Fibroblast of skin of back (primary cell): Measurements from ENCODE around the gene RIPOR1.
"Not testable (repeated sequence)": the region's sequence is repeated elsewhere in the genome, so short reads cannot be mapped to it uniquely, and the experiment has no call there.

ENCODE experiments used
- DNase-seq: peaks from one replicate; pipeline ENCODE4 v3.0.0-alpha.2; 2013

The RIPOR1 gene

GRCh38 chr16:67516296-67517154, 12.1 kb upstream of the RIPOR1 start:
- peak; percentile 78 for DNase-seq

GRCh38 chr16:67517155-67517445, 11.5 kb upstream of the RIPOR1 start:
- DNase-seq, result no peak

- DNase-seq, result no peak
Measured at GRCh38 chr16:67517661-67518423, 10.8 kb upstream of the RIPOR1 start.

- DNase-seq, result no peak
Measured at GRCh38 chr16:67518676-67519075, 10.0 kb upstream of the RIPOR1 start.

GRCh38 chr16:67519242-67519641, 9.4 kb upstream of the RIPOR1 start:
- no peak for DNase-seq

GRCh38 chr16:67521095-67521804, 7.4 kb upstream of the RIPOR1 start:
- DNase-seq, result peak; percentile 95

GRCh38 chr16:67525176-67525860, 3.3 kb upstream of the RIPOR1 start:
- DNase-seq, result peak; percentile 52

- DNase-seq, result no peak
Measured at GRCh38 chr16:67526149-67526791, 2.4 kb upstream of the RIPOR1 start.

GRCh38 chr16:67528870-67529581, 397 bp downstream of the RIPOR1 start:
- peak; percentile 41 for DNase-seq

- DNase-seq, result no peak
Measured at GRCh38 chr16:67529582-67530012, 968 bp downstream of the RIPOR1 start.

- peak; percentile 81 for DNase-seq
Measured at GRCh38 chr16:67530013-67530939, 1.6 kb downstream of the RIPOR1 start.

- DNase-seq, result no peak
Measured at GRCh38 chr16:67531247-67531646, 2.6 kb downstream of the RIPOR1 start.

- DNase-seq, result no peak
Measured at GRCh38 chr16:67533024-67533560, 4.5 kb downstream of the RIPOR1 start.

GRCh38 chr16:67533987-67534386, 5.4 kb downstream of the RIPOR1 start:
- DNase-seq, result not testable (repeated sequence)

- no peak for DNase-seq
Measured at GRCh38 chr16:67534431-67534830, 5.8 kb downstream of the RIPOR1 start.

- no peak for DNase-seq
Measured at GRCh38 chr16:67535201-67535600, 6.6 kb downstream of the RIPOR1 start.

- DNase-seq, result peak; percentile 63
Measured at GRCh38 chr16:67537270-67537635, 8.6 kb downstream of the RIPOR1 start.

GRCh38 chr16:67537636-67538591, 9.3 kb downstream of the RIPOR1 start:
- DNase-seq, result peak; percentile 34

GRCh38 chr16:67538666-67539101, 10.1 kb downstream of the RIPOR1 start:
- peak; percentile 56 for DNase-seq
